ENCODE measurements around the gene KLRG1. TPM values are rescaled to one million over a fixed set of nuclear protein-coding genes. Genes with fewer than 3 reads are reported as not detected.

The KLRG1 gene
- total and polyA plus RNA-seq, 10 donors = 2.0 to 35.9 (median 28.0) TPM

DNA sequence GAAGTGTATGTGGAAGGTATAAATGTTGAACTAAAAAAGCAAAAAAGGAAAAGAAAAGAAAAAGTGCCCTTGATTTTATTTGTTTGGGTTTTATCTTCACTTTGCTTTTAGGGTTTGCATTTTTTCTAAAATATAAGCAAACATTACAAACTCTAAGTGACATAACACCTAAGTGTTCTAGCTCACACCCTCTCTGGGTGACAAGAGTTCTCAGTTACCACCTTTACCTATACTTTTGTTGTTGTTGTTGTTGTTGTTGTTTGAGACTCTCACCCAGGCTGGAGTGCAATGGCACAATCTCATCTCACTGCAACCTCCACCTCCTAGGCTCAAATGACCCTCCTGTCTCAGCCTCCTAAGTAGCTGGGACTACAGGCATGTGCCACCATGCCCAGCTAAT, 13.0 kb downstream of the KLRG1 start:
- intact Hi-C loops (cut with DNase I; ENCODE audit: low total_unique reads) = no loop called here
- DNase-seq = no peak
- H3K27ac ChIP-seq = peak overlapping the region in 5 of 8 donors; percentile 6 to 54 (median 34)
- H3K9me3 ChIP-seq = no peaks in the 10 kb centered on the region
- TF ChIP-seq, protein P1, sequence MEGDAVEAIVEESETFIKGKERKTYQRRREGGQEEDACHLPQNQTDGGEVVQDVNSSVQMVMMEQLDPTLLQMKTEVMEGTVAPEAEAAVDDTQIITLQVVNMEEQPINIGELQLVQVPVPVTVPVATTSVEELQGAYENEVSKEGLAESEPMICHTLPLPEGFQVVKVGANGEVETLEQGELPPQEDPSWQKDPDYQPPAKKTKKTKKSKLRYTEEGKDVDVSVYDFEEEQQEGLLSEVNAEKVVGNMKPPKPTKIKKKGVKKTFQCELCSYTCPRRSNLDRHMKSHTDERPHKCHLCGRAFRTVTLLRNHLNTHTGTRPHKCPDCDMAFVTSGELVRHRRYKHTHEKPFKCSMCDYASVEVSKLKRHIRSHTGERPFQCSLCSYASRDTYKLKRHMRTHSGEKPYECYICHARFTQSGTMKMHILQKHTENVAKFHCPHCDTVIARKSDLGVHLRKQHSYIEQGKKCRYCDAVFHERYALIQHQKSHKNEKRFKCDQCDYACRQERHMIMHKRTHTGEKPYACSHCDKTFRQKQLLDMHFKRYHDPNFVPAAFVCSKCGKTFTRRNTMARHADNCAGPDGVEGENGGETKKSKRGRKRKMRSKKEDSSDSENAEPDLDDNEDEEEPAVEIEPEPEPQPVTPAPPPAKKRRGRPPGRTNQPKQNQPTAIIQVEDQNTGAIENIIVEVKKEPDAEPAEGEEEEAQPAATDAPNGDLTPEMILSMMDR (IDR thresholded peaks at IDR 0.05 in 8 of 11, conservative IDR thresholded peaks at IDR 0.05 in 3 of 11) = no peak
- TF ChIP-seq POLR2A (IDR thresholded peaks at IDR 0.05) = no peak
- TF ChIP-seq POLR2AphosphoS5 (IDR thresholded peaks at IDR 0.05) = no peak
- H3K36me3 ChIP-seq = no peaks in the 10 kb centered on the region
- no peaks in the 10 kb centered on the region for H3K27me3 ChIP-seq (replicated peaks in 1 of 7)
- H3K4me3 ChIP-seq = no peak overlapping the region
- H3K4me1 ChIP-seq = peaks cover 0 to 26% (median 12%) of the 10 kb centered on the region in 6 donors

DNA sequence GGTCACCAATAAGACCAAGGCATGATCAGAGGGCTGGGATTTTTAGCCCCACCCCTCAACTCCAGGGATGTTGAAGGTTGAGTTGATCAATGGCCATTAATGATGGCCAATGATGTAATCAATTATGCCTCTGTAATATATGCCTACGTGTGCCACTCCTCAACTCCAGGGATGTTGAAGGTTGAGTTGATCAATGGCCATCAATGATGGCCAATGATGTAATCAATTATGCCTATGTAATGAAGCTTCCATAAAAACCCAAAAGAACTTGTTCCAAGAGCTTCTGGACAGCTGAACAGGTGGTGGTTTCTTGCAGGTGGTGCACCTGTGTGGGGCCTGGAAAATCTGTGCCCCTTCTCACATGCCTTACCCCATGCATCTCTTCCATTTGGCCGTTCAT, 33.2 kb downstream of the KLRG1 start:
- WGBS, 5 donors = 76 to 94% (median 94%) methylated on average over 2 of the region's 2 CpGs
- Histone ChIP-seq H3K27ac (peak overlapping the region in 1 of 8 donors; percentile 81), H3K9me3 (peaks cover 4 to 18% (median 12%) of the 10 kb centered on the region in 8 donors), H3K27me3 (replicated peaks in 1 of 7) (no peaks in the 10 kb centered on the region), H3K36me3 (no peaks in the 10 kb centered on the region), H3K4me1 (peaks cover 0 to 41% (median 22%) of the 10 kb centered on the region in 6 donors), H3K4me3 (no peak overlapping the region)
- no peak for DNase-seq
- TF ChIP-seq POLR2AphosphoS5 (IDR thresholded peaks at IDR 0.05) = no peak
- TF ChIP-seq, protein P1 (IDR thresholded peaks at IDR 0.05 in 8 of 11, conservative IDR thresholded peaks at IDR 0.05 in 3 of 11) = no peak
- TF ChIP-seq POLR2A (IDR thresholded peaks at IDR 0.05) = no peak
- intact Hi-C loops (cut with DNase I; ENCODE audit: low total_unique reads) = no loop called here

DNA sequence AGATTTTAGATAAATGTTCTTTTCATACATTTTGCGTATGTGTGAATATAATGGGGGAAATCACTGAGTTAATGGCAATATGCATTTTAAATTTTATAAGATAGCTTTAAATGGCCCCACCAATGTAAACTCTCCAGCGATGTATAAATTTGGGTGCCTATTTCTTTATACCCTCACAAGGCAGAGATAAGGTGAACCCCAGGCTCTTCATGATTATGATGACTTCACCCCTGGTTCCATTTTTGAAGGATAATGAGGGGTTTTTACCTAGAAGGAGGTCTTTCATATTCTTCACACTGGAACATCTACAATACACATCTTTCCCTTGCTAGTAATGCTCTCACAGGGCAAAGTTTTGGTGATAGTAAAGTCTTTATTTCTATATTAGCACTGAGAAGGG, 35.2 kb downstream of the KLRG1 start:
- Histone ChIP-seq H3K4me3 (no peak overlapping the region), H3K9me3 (no peaks in the 10 kb centered on the region), H3K36me3 (no peaks in the 10 kb centered on the region), H3K27ac (peak overlapping the region in 7 of 8 donors; percentile 2 to 81 (median 67)), H3K27me3 (replicated peaks in 1 of 7) (no peaks in the 10 kb centered on the region), H3K4me1 (peaks cover 0 to 42% (median 22%) of the 10 kb centered on the region in 6 donors)
- TF ChIP-seq, protein P1 (IDR thresholded peaks at IDR 0.05 in 8 of 11, conservative IDR thresholded peaks at IDR 0.05 in 3 of 11) = no peak
- TF ChIP-seq POLR2AphosphoS5 (IDR thresholded peaks at IDR 0.05) (no peak), POLR2A (IDR thresholded peaks at IDR 0.05) (no peak)
- WGBS, 5 donors = 87 to 95% (median 91%) methylated on average over 2 of the region's 2 CpGs
- intact Hi-C loops (cut with DNase I; ENCODE audit: low total_unique reads) = no loop called here
- no peak for DNase-seq

DNA sequence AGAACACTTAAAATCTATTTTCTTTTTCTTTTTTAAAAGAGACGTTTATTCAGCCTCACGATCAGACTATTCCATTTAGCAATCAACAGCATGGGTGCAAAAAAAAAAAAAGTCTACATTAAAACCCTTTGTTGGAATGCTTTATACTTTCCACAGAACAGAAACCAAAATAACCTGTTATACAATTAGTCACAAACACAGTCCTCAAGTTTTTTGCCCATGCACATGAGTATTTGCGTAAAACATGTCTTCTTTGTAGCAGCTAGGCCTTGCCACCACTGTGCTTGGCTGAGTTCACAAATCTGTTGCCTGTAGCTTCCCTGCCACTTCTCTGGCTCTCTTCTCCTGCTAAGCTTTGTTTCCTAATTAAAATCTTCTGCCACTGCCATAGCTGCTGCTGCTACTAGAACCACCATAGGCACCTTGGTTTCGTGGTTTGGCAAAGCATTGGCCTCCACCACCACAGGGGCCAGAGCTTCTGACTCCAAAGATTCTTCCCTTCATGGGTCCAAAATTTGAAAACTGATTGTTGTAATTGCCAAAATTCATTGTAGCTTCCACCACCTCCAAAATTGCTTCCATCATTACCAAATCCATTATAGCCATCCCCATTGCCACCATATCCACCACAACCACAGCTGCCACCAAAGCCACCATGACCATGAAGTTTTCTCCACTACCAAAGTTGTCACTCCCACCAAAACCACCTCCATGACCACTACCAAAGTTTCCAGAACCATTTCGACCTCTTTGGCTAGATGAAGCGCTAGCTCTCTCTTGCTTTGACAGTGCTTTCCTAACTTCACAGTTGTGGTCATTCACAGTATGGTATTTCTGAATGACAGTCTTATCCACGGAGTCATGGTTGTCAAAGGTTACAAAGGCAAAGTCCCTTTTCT, 38.1 kb downstream of the KLRG1 start:
- Histone ChIP-seq H3K4me1 (peaks cover 0 to 42% (median 22%) of the 10 kb centered on the region in 6 donors), H3K27me3 (replicated peaks in 1 of 7) (no peaks in the 10 kb centered on the region), H3K27ac (peak overlapping the region; percentile 8 to 81 (median 35)), H3K4me3 (no peak overlapping the region), H3K36me3 (no peaks in the 10 kb centered on the region), H3K9me3 (no peaks in the 10 kb centered on the region)
- intact Hi-C loops (cut with DNase I; ENCODE audit: low total_unique reads) = no loop called here
- TF ChIP-seq POLR2AphosphoS5 (IDR thresholded peaks at IDR 0.05) (no peak), POLR2A (IDR thresholded peaks at IDR 0.05) (no peak)
- TF ChIP-seq, protein P1 (IDR thresholded peaks at IDR 0.05 in 8 of 11, conservative IDR thresholded peaks at IDR 0.05 in 3 of 11) = no peak
- no peak for DNase-seq
- 79 to 88% (median 84%) methylated on average over 7 of the region's 7 CpGs for WGBS, 5 donors
